ENCODE results near the gene SPATA3. TPM values are rescaled to one million over a fixed set of nuclear protein-coding genes. Genes with fewer than 3 reads are reported as not detected.

The SPATA3 gene
- total and polyA plus RNA-seq, 2 of the 8 experiments (the other 6 are each of a cell fraction or from before 2014, with no cell fraction given): not detected

DNA sequence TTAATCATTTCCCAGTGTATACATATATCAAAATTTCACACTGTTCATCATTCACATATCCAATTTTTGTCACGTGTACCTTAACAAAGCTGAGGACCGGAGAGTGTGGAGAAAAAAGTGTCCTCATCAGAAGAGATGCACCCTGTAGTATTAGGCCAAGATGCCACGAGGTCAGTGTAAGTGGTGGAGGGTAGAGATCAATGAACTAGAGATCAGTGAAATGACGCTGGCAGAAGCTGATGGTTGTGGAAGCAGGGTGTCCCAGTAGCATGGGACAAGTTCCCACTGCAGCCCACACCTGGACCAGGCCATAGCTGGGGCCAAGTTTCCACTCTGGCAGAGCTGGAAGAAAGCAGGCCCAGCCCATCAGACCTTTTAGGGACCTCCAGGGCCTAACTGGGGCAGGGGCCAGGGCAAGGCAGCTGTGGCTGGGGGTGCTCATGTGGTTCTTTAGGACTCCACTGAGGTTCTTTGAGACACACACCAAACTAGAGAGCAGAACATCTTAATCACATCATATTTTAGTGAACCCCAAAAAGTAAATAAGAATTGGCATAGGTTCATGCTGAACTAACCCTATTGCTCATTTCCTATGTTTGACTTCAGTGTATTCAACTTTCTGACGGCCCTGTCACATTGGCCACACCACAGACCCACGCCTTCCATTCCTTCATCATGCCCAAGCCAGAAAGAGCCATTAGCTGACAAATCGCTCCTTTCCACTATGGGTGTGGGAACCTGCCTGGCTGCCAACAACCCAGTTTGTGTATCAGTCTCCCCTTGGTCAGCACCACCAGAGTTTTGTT lies 49.3 kb upstream of the SPATA3 start (continued):
- TF ChIP-seq KDM1A (IDR thresholded peaks at IDR 0.05; ENCODE audit: borderline replicate concordance, low read length) (no peak), RXRA (IDR thresholded peaks at IDR 0.05; ENCODE audit: insufficient read depth, low read depth, low read length) (no peak), TAF1 (IDR thresholded peaks at IDR 0.05; ENCODE audit: low read depth, low read length) (no peak), RBBP5 (IDR thresholded peaks at IDR 0.05; ENCODE audit: borderline replicate concordance, low read depth, low read length) (no peak)
